Measurements from ENCODE around the gene CACFD1.

CACFD1 gene

GRCh38 chr9:133464638-133465037 lies 4.9 kb downstream of the CACFD1 start:
- no peak for TF ChIP-seq POLR2A (IDR thresholded peaks at IDR 0.05; ENCODE audit: low read depth, low read length)
- DNase-seq (ENCODE audit: insufficient read length, low spot score) (no peak), FAIRE-seq (no peak)

GRCh38 chr9:133465984-133466383 lies 6.2 kb downstream of the CACFD1 start:
- FAIRE-seq (no peak), DNase-seq (ENCODE audit: insufficient read length, low spot score) (no peak)
- no peak for TF ChIP-seq POLR2A (IDR thresholded peaks at IDR 0.05; ENCODE audit: low read depth, low read length)

- TF ChIP-seq POLR2A (IDR thresholded peaks at IDR 0.05; ENCODE audit: low read depth, low read length) = no peak
- DNase-seq (ENCODE audit: insufficient read length, low spot score) = no peak
- FAIRE-seq = no peak
Measured at GRCh38 chr9:133467101-133467500, 7.3 kb downstream of the CACFD1 start.

GRCh38 chr9:133468374-133468773 lies 8.6 kb downstream of the CACFD1 start:
- no peak for TF ChIP-seq POLR2A (IDR thresholded peaks at IDR 0.05; ENCODE audit: low read depth, low read length)
- DNase-seq (ENCODE audit: insufficient read length, low spot score) = no peak
- FAIRE-seq = no peak

- DNase-seq (ENCODE audit: insufficient read length, low spot score) (no peak), FAIRE-seq (no peak)
- TF ChIP-seq POLR2A (IDR thresholded peaks at IDR 0.05; ENCODE audit: low read depth, low read length) = no peak
Measured at GRCh38 chr9:133468777-133469421, 9.1 kb downstream of the CACFD1 start.

GRCh38 chr9:133470427-133470924 lies 10.7 kb downstream of the CACFD1 start:
- TF ChIP-seq POLR2A (IDR thresholded peaks at IDR 0.05; ENCODE audit: low read depth, low read length) = no peak
- FAIRE-seq = no peak
- no peak for DNase-seq (ENCODE audit: insufficient read length, low spot score)

GRCh38 chr9:133470988-133471387 lies 11.2 kb downstream of the CACFD1 start:
- no peak for TF ChIP-seq POLR2A (IDR thresholded peaks at IDR 0.05; ENCODE audit: low read depth, low read length)
- no peak for DNase-seq (ENCODE audit: insufficient read length, low spot score)
- no peak for FAIRE-seq

GRCh38 chr9:133471551-133472276 lies 11.9 kb downstream of the CACFD1 start:
- FAIRE-seq = no peak
- DNase-seq (ENCODE audit: insufficient read length, low spot score) = no peak
- TF ChIP-seq POLR2A (IDR thresholded peaks at IDR 0.05; ENCODE audit: low read depth, low read length) = 0 out of 2 replicates have a peak, but pooled peaks have one; percentile 3

- TF ChIP-seq POLR2A (IDR thresholded peaks at IDR 0.05; ENCODE audit: low read depth, low read length) = no peak
- no peak for DNase-seq (ENCODE audit: insufficient read length, low spot score)
- no peak for FAIRE-seq
Measured at GRCh38 chr9:133472277-133472645, 12.5 kb downstream of the CACFD1 start.

- no peak for FAIRE-seq
- TF ChIP-seq POLR2A (IDR thresholded peaks at IDR 0.05; ENCODE audit: low read depth, low read length) = no peak
- DNase-seq (ENCODE audit: insufficient read length, low spot score) = no peak
Measured at GRCh38 chr9:133472753-133473378, 13.1 kb downstream of the CACFD1 start.

- no peak for TF ChIP-seq POLR2A (IDR thresholded peaks at IDR 0.05; ENCODE audit: low read depth, low read length)
- no peak for FAIRE-seq
- no peak for DNase-seq (ENCODE audit: insufficient read length, low spot score)
Measured at GRCh38 chr9:133473743-133474142, 14.0 kb downstream of the CACFD1 start.

GRCh38 chr9:133474215-133474614 lies 14.4 kb downstream of the CACFD1 start:
- no peak for FAIRE-seq
- no peak for TF ChIP-seq POLR2A (IDR thresholded peaks at IDR 0.05; ENCODE audit: low read depth, low read length)
- DNase-seq (ENCODE audit: insufficient read length, low spot score) = no peak

GRCh38 chr9:133474853-133475252 lies 15.1 kb downstream of the CACFD1 start:
- DNase-seq (ENCODE audit: insufficient read length, low spot score) = no peak
- FAIRE-seq = no peak
- no peak for TF ChIP-seq POLR2A (IDR thresholded peaks at IDR 0.05; ENCODE audit: low read depth, low read length)

GRCh38 chr9:133475292-133476012 lies 15.7 kb downstream of the CACFD1 start:
- no peak for TF ChIP-seq POLR2A (IDR thresholded peaks at IDR 0.05; ENCODE audit: low read depth, low read length)
- FAIRE-seq (no peak), DNase-seq (ENCODE audit: insufficient read length, low spot score) (no peak)
